Measurements from ENCODE around the gene CEACAM21.

The CEACAM21 gene

DNA sequence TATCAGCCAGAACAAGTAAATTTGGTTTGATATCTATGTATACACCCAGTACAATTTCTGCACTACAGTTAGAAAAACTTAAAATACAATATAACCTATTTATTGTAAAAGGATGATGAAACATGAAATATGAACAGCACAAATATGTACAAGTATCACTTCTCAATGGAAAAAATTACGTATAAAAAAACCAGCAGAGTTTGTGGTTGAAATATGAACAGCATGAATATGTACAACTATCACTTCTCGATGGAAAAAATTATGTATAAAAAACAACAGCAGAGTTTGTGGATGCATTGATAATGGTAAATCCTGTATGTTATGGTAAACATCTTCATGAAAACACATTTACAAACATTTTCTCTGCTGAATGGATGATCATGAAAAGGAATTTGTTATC is 32.4 kb upstream of the CEACAM21 start:
- no peak for TF ChIP-seq CTCF (IDR thresholded peaks at IDR 0.05; ENCODE audit: extremely low read depth, missing control alignments)
- DNase-seq (ENCODE audit: low spot score), result no peak

DNA sequence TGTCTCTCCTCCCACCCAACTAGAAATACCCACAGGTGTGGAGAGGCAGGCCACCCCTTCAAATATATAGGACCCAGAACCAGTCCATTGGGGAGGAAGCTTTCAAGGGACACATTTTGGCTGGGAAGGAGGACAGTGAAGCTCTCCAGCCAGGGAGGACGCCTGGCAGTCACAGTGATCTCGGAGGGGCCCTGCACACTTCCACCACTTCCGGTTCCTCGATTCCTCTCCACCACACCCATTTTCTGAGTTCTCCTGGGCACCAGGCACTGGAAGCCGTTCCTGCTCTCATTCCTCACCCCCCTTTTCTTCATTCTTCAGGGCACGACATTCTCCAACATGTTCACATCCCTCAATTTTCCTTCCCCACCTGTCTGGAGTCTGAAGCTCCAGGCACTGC is 30.4 kb upstream of the CEACAM21 start:
- no peak for DNase-seq (ENCODE audit: low spot score)
- TF ChIP-seq CTCF (IDR thresholded peaks at IDR 0.05; ENCODE audit: extremely low read depth, missing control alignments), result no peak

GRCh38 chr19:41546386-41546789 is 29.6 kb upstream of the CEACAM21 start:
- no peak for DNase-seq (ENCODE audit: low spot score)
- no peak for TF ChIP-seq CTCF (IDR thresholded peaks at IDR 0.05; ENCODE audit: extremely low read depth, missing control alignments)

- DNase-seq (ENCODE audit: low spot score), result no peak
- no peak for TF ChIP-seq CTCF (IDR thresholded peaks at IDR 0.05; ENCODE audit: extremely low read depth, missing control alignments)
These were observed 29.0 kb upstream of the CEACAM21 start for GRCh38 chr19:41546961-41547360.

DNA sequence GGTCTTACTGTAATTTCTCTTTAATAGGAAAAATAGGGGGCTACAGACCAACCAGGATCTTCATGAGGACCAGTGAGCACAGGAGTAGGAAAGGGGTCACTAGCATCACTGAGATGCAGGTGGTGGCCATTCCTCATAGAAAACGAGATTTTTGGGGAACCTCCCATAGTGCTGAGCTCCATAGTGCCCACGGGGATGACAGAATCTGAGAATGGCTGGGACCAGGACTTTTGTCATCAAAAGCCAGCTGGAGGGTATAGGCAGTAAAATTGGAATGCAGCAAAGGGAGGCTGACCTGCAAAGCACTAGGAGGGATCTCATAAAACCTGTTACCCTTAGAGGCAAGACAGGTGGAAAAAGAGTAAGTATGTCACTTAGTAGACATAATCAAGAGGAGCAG is 28.4 kb upstream of the CEACAM21 start:
- no peak for DNase-seq (ENCODE audit: low spot score)
- no peak for TF ChIP-seq CTCF (IDR thresholded peaks at IDR 0.05; ENCODE audit: extremely low read depth, missing control alignments)

DNA sequence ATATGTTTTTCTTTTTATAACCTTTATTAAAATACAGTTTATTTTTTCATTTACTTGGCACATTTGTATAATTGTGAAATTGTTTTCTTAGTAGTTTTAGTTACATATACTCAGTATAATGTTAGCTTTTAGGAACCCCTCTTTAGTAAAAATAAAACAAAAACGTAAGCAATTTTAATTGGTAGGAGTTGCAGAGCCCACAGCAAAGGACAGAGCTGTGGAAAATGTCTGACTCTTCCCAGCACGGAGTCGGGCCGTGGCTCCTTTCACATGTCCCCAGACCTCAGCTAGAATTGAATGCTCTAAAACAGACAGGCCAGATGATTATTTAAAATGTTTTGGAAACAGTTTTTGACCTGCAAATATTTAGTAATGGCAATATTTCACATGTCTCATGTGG is 27.9 kb upstream of the CEACAM21 start:
- no peak for TF ChIP-seq CTCF (IDR thresholded peaks at IDR 0.05; ENCODE audit: extremely low read depth, missing control alignments)
- DNase-seq (ENCODE audit: low spot score), result no peak

DNA sequence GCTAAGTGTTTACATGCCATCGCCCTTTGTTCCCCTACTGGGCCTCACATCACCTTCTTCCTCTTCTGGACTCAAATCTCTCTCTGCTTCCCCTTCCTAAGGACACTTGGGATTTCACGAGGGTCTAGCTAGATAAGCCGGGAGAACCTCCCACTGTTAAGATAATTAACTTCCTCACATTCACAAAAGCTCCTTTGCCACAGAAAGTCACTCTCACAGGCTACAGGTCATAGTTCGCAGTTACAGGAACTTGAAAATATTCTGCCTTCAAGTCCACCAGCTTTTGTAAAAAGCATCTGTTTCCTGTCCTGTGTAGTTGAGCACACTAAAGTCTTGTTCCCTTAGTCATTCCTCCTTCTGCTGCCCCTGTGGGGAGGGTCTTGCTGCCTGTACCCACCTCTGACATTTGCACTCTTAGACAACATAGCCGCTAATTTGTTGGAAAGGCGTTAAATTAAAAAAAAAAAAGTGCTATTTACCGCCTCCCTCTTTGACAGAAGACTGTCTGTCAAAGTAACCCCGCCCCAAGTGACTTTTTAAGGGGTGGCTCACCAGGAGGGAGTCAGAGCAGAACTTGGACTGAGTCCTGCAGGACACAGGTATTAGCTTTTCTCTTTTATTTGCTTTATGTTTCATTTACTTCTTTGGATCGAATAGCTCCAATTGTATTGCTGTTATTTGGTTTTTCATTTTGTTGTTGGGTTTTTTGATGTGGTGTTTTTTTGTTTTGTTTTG is 26.8 kb upstream of the CEACAM21 start:
- no peak for TF ChIP-seq CTCF (IDR thresholded peaks at IDR 0.05; ENCODE audit: extremely low read depth, missing control alignments)
- DNase-seq (ENCODE audit: low spot score), result peak; percentile 72

Measured in GM20000 (cell line).